Activated T-helper 1 cell treated with anti-CD3 and anti-CD28 coated beads, Interleukin-12 subunit alpha, Interleukin-12 subunit beta, Interleukin-2, Interleukin-4 antibody, amounts not matched to agents 30 ng/mL and 10 ng/mL and 1 ng/mL, durations not matched to agents 14 hours and 24 hours and 36 hours (primary cell): ENCODE data around the gene CAPZB. TPM values are rescaled to one million over a fixed set of nuclear protein-coding genes. Genes with fewer than 3 reads are reported as not detected.

ENCODE experiments used
- DNase-seq: peaks from one replicate; pipeline ENCODE4 v3.0.0; 2021; ENCODE audit warnings: low spot score
- H3K27ac Mint-ChIP-seq: one replicate; pipeline ENCODE4 v1.8.0; 2021; ENCODE audit warnings: mild to moderate bottlenecking, mixed read lengths
- H3K27me3 Mint-ChIP-seq: one replicate; pipeline ENCODE4 v1.8.0; 2022; ENCODE audit warnings: mild to moderate bottlenecking, moderate library complexity, mixed read lengths; ENCODE audit not compliant: insufficient read depth
- H3K36me3 Mint-ChIP-seq: one replicate; pipeline ENCODE4 v1.8.0; 2021; ENCODE audit warnings: low read depth, mixed read lengths
- H3K4me1 Mint-ChIP-seq: one replicate; pipeline ENCODE4 v1.8.0; 2021; ENCODE audit warnings: low read depth, mixed read lengths
- H3K4me3 Mint-ChIP-seq: one replicate; pipeline ENCODE4 v1.8.0; 2021; ENCODE audit warnings: mild to moderate bottlenecking, moderate library complexity, mixed read lengths
- H3K9me3 Mint-ChIP-seq: one replicate; pipeline ENCODE4 v1.8.0; 2021; ENCODE audit warnings: mixed read lengths
- intact Hi-C: fragments of 100-400 bp; cut with micrococcal nuclease; formaldehyde crosslinking; loops from one replicate; pipeline ENCODE4 v1.15.1; 2024
- total RNA-seq: library from RNA; stranded (reverse); gene quantifications from 2 replicates; pipeline ENCODE4 v1.2.3, GENCODE V29; 2022

CAPZB gene
- total RNA-seq, 1 donor from 2014 or later = 323 TPM

DNA sequence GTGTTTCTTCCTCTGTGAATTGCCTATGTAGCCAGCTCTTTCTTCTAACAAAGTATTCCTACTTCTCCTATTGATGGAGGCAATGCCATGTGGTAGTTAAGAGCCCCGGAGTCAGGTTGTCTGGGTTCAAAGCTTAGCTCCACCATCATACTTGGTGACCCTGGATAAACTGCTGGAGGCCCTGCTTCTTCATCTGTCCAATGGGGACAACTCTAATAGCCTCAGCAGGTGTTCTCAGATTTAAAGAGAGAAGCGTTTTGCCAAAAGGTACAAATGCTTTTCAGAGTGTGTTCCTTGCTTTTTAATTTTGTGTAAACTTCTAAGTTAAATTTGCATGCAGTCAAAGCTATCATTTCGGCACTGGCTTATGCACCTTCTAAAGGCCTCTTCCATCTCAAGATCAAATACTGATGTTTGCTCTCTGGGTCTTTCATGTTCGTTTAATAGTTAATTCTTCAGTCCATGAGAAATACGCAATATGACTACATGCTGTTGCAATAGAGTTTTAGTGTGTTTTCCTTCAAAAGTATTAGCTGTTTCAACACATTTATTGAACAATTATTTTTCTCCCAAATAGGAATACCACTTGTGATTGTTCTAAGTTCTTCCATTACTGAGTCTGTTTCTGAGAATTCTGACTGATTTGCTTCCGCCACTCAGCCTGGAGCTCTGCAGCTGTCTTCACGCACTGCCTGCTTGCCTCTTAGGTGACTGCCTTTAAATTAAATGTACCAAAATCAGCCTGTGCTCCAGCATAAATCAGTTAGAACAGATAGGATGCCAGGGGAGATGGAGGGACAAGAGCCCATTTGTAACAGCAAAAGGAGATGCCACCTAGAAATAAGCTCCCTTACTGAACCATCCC is 75.6 kb downstream of the CAPZB start:
- H3K4me1 Mint-ChIP-seq = peaks cover 36% of the 10 kb centered on the region
- no peaks in the 10 kb centered on the region for H3K27me3 Mint-ChIP-seq
- no peak overlapping the region for H3K4me3 Mint-ChIP-seq
- H3K27ac Mint-ChIP-seq = no peak overlapping the region
- H3K36me3 Mint-ChIP-seq = peaks cover 12% of the 10 kb centered on the region
- intact Hi-C loops = no loop called here
- no peaks in the 10 kb centered on the region for H3K9me3 Mint-ChIP-seq
- no peak for DNase-seq

GRCh38 chr1:19407494-19408096 is 77.7 kb downstream of the CAPZB start:
- Mint-ChIP-seq H3K4me3 (no peak overlapping the region), H3K9me3 (no peaks in the 10 kb centered on the region), H3K36me3 (peaks cover 8% of the 10 kb centered on the region), H3K4me1 (peaks cover 36% of the 10 kb centered on the region), H3K27me3 (no peaks in the 10 kb centered on the region), H3K27ac (peak overlapping the region; percentile 2)
- intact Hi-C loops = no loop called here
- no peak for DNase-seq

DNA sequence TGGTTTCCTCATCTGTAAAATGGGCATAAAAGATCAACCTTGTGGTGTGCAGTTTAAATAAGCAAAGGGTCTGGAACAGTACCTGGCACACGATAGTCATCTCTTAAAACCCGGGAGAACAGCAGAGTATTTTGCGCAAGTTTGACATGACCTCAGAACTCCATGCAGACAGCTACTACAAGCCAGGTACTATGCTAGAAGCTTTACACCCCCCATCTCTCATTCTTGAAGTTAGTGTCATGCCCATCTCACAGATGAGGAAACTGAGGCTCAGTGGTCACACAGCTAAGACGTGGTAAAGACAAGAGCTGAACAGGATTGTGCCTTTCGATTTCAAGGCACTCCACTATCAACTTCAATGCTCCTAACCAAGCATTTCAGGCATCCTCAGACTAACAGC is 78.7 kb downstream of the CAPZB start:
- Mint-ChIP-seq H3K27ac (no peak overlapping the region), H3K4me1 (peaks cover 35% of the 10 kb centered on the region), H3K9me3 (no peaks in the 10 kb centered on the region), H3K27me3 (no peaks in the 10 kb centered on the region), H3K36me3 (peaks cover 6% of the 10 kb centered on the region), H3K4me3 (no peak overlapping the region)
- intact Hi-C loops = no loop called here
- no peak for DNase-seq

- H3K36me3 Mint-ChIP-seq = peaks cover 3% of the 10 kb centered on the region
- peaks cover 33% of the 10 kb centered on the region for H3K4me1 Mint-ChIP-seq
- H3K27ac Mint-ChIP-seq = peak overlapping the region; percentile 50
- no peaks in the 10 kb centered on the region for H3K27me3 Mint-ChIP-seq
- intact Hi-C loops = no loop called here
- no peak for DNase-seq
- no peak overlapping the region for H3K4me3 Mint-ChIP-seq
- no peaks in the 10 kb centered on the region for H3K9me3 Mint-ChIP-seq
These were observed 79.4 kb downstream of the CAPZB start for GRCh38 chr1:19405761-19406487.

GRCh38 chr1:19405195-19405760 is 80.1 kb downstream of the CAPZB start:
- H3K4me1 Mint-ChIP-seq = peaks cover 39% of the 10 kb centered on the region
- peaks cover 5% of the 10 kb centered on the region for H3K36me3 Mint-ChIP-seq
- H3K9me3 Mint-ChIP-seq = no peaks in the 10 kb centered on the region
- intact Hi-C loops = no loop called here
- DNase-seq = no peak
- no peak overlapping the region for H3K4me3 Mint-ChIP-seq
- no peaks in the 10 kb centered on the region for H3K27me3 Mint-ChIP-seq
- H3K27ac Mint-ChIP-seq = no peak overlapping the region

DNA sequence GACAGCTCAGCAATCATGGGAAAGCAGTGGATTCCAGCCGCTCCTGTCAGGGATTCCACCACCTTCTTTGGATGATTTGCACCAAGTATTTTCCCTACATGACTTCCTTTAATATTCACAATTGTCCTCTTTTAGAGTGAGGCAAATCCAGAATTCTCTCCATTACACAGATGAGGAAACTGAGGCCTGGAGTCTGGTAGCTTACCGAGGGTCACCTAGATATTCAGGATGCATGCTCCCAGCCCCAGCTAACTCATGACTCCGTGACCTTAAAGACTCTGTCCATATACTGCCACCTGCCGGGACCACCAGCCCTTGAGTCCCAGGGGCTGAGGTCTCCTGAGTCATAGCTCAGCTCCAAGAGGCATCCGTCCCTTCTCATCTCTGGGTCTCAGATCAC is 80.6 kb downstream of the CAPZB start:
- DNase-seq = no peak
- H3K36me3 Mint-ChIP-seq = peaks cover 5% of the 10 kb centered on the region
- no peak overlapping the region for H3K4me3 Mint-ChIP-seq
- H3K27me3 Mint-ChIP-seq = no peaks in the 10 kb centered on the region
- no peaks in the 10 kb centered on the region for H3K9me3 Mint-ChIP-seq
- no peak overlapping the region for H3K27ac Mint-ChIP-seq
- H3K4me1 Mint-ChIP-seq = peaks cover 42% of the 10 kb centered on the region
- intact Hi-C loops = no loop called here

GRCh38 chr1:19403256-19403655 is 82.1 kb downstream of the CAPZB start:
- no peaks in the 10 kb centered on the region for H3K27me3 Mint-ChIP-seq
- DNase-seq = no peak
- H3K9me3 Mint-ChIP-seq = no peaks in the 10 kb centered on the region
- H3K36me3 Mint-ChIP-seq = peaks cover 5% of the 10 kb centered on the region
- H3K27ac Mint-ChIP-seq = no peak overlapping the region
- no peak overlapping the region for H3K4me3 Mint-ChIP-seq
- peaks cover 45% of the 10 kb centered on the region for H3K4me1 Mint-ChIP-seq
- intact Hi-C loops = no loop called here

DNA sequence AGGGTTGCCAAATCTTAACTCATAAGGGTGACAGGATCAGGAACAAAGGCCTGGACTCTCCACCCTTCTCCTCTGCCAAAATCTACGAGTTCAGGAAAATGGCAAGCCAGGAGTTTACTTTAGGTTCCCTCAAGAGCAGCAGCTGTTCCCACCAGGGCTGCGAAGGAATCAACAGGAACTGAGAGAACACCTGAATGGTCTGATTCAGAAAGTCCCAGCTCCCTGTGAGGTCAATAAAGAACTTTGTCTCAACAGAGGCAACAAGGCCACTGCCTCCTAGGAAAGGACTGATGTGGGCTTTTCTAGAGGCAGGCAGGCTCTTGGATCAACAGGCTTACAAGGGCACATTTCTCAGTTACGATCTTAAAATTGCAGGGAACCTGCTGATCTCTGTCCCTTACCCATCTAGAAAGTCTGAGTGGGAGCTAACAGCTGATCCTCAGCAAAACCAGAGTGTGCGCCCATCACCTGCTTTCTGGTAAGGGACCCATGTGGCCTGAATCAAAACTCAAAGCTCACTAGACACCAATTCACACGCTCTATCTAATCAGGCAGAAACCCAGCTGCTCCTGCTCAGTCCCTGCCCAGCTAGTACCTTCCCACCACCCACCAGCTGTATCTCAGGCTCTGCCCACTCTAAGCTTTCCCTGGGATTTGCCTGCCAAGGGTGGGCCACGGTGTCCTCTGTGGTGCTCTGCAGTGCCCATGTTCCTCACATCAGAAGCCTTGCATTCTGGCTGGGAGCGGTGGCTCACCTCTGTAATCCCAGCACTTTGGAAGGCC is 83.1 kb downstream of the CAPZB start:
- peaks cover 5% of the 10 kb centered on the region for H3K36me3 Mint-ChIP-seq
- H3K4me1 Mint-ChIP-seq = peaks cover 42% of the 10 kb centered on the region
- no peaks in the 10 kb centered on the region for H3K27me3 Mint-ChIP-seq
- H3K4me3 Mint-ChIP-seq = no peak overlapping the region
- intact Hi-C loops = no loop called here
- H3K27ac Mint-ChIP-seq = no peak overlapping the region
- no peak for DNase-seq
- H3K9me3 Mint-ChIP-seq = no peaks in the 10 kb centered on the region

DNA sequence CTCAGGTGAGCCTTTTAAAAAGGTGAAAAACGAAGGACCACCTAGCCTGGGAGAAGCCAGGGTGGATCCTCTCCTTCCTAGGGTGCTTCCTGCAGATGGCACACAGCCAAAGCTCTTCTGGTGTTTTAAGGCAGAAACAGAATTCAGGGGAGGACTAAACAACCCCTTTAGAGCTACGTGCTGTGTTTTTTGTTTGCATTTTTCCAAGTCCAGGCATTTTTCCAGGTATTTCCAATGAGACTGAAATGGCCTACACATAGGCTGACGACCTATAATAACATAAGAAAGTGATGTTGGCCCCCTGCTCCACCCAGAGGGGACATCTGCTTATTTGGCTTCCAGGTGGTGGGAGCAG is 83.8 kb downstream of the CAPZB start:
- intact Hi-C loops = no loop called here
- H3K9me3 Mint-ChIP-seq = no peaks in the 10 kb centered on the region
- no peak overlapping the region for H3K27ac Mint-ChIP-seq
- H3K4me3 Mint-ChIP-seq = no peak overlapping the region
- H3K4me1 Mint-ChIP-seq = peaks cover 35% of the 10 kb centered on the region
- no peak for DNase-seq
- no peaks in the 10 kb centered on the region for H3K27me3 Mint-ChIP-seq
- peaks cover 5% of the 10 kb centered on the region for H3K36me3 Mint-ChIP-seq

- Mint-ChIP-seq H3K4me1 (peaks cover 30% of the 10 kb centered on the region), H3K27me3 (no peaks in the 10 kb centered on the region), H3K36me3 (peaks cover 5% of the 10 kb centered on the region), H3K9me3 (no peaks in the 10 kb centered on the region), H3K4me3 (no peak overlapping the region), H3K27ac (peak overlapping the region; percentile 49)
- intact Hi-C loops = no loop called here
- DNase-seq = no peak
These were observed 84.3 kb downstream of the CAPZB start for GRCh38 chr1:19400875-19401534.

GRCh38 chr1:19400192-19400611 is 85.1 kb downstream of the CAPZB start:
- H3K4me3 Mint-ChIP-seq = no peak overlapping the region
- peaks cover 30% of the 10 kb centered on the region for H3K4me1 Mint-ChIP-seq
- DNase-seq = no peak

GRCh38 chr1:19398309-19398760 is 87.0 kb downstream of the CAPZB start:
- intact Hi-C loops = no loop called here
- Mint-ChIP-seq H3K27me3 (no peaks in the 10 kb centered on the region), H3K36me3 (peaks cover 7% of the 10 kb centered on the region), H3K27ac (peak overlapping the region; percentile 63), H3K9me3 (no peaks in the 10 kb centered on the region), H3K4me3 (no peak overlapping the region), H3K4me1 (peaks cover 30% of the 10 kb centered on the region)
- no peak for DNase-seq

More at GRCh38 chr1:19400192-19400611, 85.1 kb downstream of the CAPZB start:
- intact Hi-C loops = no loop called here
- peak overlapping the region; percentile 49 for H3K27ac Mint-ChIP-seq
- H3K36me3 Mint-ChIP-seq = peaks cover 6% of the 10 kb centered on the region
- H3K27me3 Mint-ChIP-seq = no peaks in the 10 kb centered on the region
- no peaks in the 10 kb centered on the region for H3K9me3 Mint-ChIP-seq
